DOHH2 (cell line): Measurements from ENCODE around the gene CARMIL1.

ENCODE experiments used
- H3F3A ChIP-seq: fragments of 200-600 bp; sonication (generic), shearing (Covaris generic); 2 replicates; pipeline ENCODE4 v1.6.0; 2016; ENCODE audit warnings: antibody characterized with exemption, mild to moderate bottlenecking; ENCODE audit not compliant: control insufficient read depth, insufficient read depth
- H3K27ac ChIP-seq: fragments of 200-600 bp; sonication (generic); 2 replicates; pipeline ENCODE4 v1.5.1; 2014; ENCODE audit warnings: low read depth, mild to moderate bottlenecking, low read length, moderate library complexity
- H3K27me3 ChIP-seq: fragments of 200-600 bp; sonication (generic); 2 replicates; pipeline ENCODE4 v1.6.1; 2014; ENCODE audit warnings: mild to moderate bottlenecking, low read length, mixed read lengths; ENCODE audit not compliant: control insufficient read depth
- H3K36me3 ChIP-seq: fragments of 200-600 bp; sonication (generic); 2 replicates; pipeline ENCODE4 v1.6.1; 2014; ENCODE audit warnings: mild to moderate bottlenecking, low read length, moderate library complexity, mixed read lengths; ENCODE audit not compliant: control insufficient read depth
- H3K4me1 ChIP-seq: fragments of 200-600 bp; sonication (generic); 2 replicates; pipeline ENCODE4 v1.6.1; 2014; ENCODE audit warnings: mild to moderate bottlenecking, low read length, mixed read lengths; ENCODE audit not compliant: control insufficient read depth
- H3K4me2 ChIP-seq: fragments of 200-600 bp; sonication (generic); 2 replicates; pipeline ENCODE4 v1.6.0; 2014; ENCODE audit warnings: mild to moderate bottlenecking, low read length, moderate library complexity
- H3K4me3 ChIP-seq: fragments of 200-600 bp; sonication (generic); 2 replicates; pipeline ENCODE4 v1.5.1; 2014; ENCODE audit warnings: mild to moderate bottlenecking, low read length, mixed read lengths
- H3K79me2 ChIP-seq: fragments of 200-600 bp; sonication (generic); 2 replicates; pipeline ENCODE4 v1.6.1; 2014; ENCODE audit warnings: mild to moderate bottlenecking, low read length, mixed read lengths; ENCODE audit not compliant: control insufficient read depth
- H3K9me2 ChIP-seq: fragments of 200-600 bp; sonication (generic); replicated peaks from 2 replicates; pipeline ENCODE4 v1.6.1; 2014; ENCODE audit warnings: mild to moderate bottlenecking, low read length, mixed read lengths; ENCODE audit not compliant: control insufficient read depth
- H3K9me3 ChIP-seq: fragments of 200-600 bp; sonication (generic); 2 replicates; pipeline ENCODE4 v1.6.1; 2014; ENCODE audit warnings: antibody characterized with exemption, low read length, mixed read lengths; ENCODE audit not compliant: control insufficient read depth, insufficient read depth
- H4K20me1 ChIP-seq: fragments of 200-600 bp; sonication (generic); 2 replicates; pipeline ENCODE4 v1.6.0; 2014; ENCODE audit warnings: low read depth, mild to moderate bottlenecking, antibody characterized with exemption, low read length, moderate library complexity; ENCODE audit not compliant: control insufficient read depth, insufficient read depth
- CTCF ChIP-seq: fragments of 200-600 bp; sonication (generic); IDR thresholded peaks from one replicate; pipeline ENCODE4 v1.5.1; 2014; ENCODE audit warnings: antibody characterized with exemption, mild to moderate bottlenecking, low read depth, low read length; ENCODE audit not compliant: poor library complexity, severe bottlenecking
- EZH2phosphoT487 ChIP-seq: fragments of 200-600 bp; sonication (generic); IDR thresholded peaks from 2 replicates; pipeline ENCODE4 v1.6.1; 2017; ENCODE audit warnings: borderline replicate concordance, mild to moderate bottlenecking, antibody characterized with exemption, low read length, moderate library complexity, mixed read lengths

The CARMIL1 gene

GRCh38 chr6:25397406-25397805 is 118.2 kb downstream of the CARMIL1 start:
- no peak overlapping the region for H3K4me3 ChIP-seq
- H3K27ac ChIP-seq = no peak overlapping the region

GRCh38 chr6:25399885-25400284 is 120.7 kb downstream of the CARMIL1 start:
- Histone ChIP-seq H3K27ac (no peak overlapping the region), H3K4me1 (peaks cover 45% of the 10 kb centered on the region), H3K4me2 (no peak overlapping the region), H3K4me3 (no peak overlapping the region), H3F3A (peaks cover under 1% of the 10 kb centered on the region), H3K27me3 (no peaks in the 10 kb centered on the region), H3K36me3 (no peaks in the 10 kb centered on the region), H3K9me2 (no peaks in the 10 kb centered on the region), H3K9me3 (no peaks in the 10 kb centered on the region), H3K79me2 (peaks cover 21% of the 10 kb centered on the region), H4K20me1 (no peaks in the 10 kb centered on the region)
- TF ChIP-seq CTCF = no peak
- no peak for TF ChIP-seq EZH2phosphoT487

More at GRCh38 chr6:25397406-25397805, 118.2 kb downstream of the CARMIL1 start:
- TF ChIP-seq EZH2phosphoT487 (no peak), CTCF (no peak)
- Histone ChIP-seq H3K4me1 (peaks cover 36% of the 10 kb centered on the region), H3K79me2 (peaks cover 17% of the 10 kb centered on the region), H4K20me1 (no peaks in the 10 kb centered on the region), H3K27me3 (no peaks in the 10 kb centered on the region), H3K4me2 (no peak overlapping the region), H3K9me3 (no peaks in the 10 kb centered on the region), H3K36me3 (no peaks in the 10 kb centered on the region), H3K9me2 (no peaks in the 10 kb centered on the region), H3F3A (no peaks in the 10 kb centered on the region; the same call in 1 of the 2 replicates)

GRCh38 chr6:25401711-25402110 is 122.5 kb downstream of the CARMIL1 start:
- no peak overlapping the region for H3K4me3 ChIP-seq
- no peaks in the 10 kb centered on the region for H3K9me2 ChIP-seq
- no peaks in the 10 kb centered on the region for H3K27me3 ChIP-seq
- H4K20me1 ChIP-seq = no peaks in the 10 kb centered on the region
- no peaks in the 10 kb centered on the region for H3K9me3 ChIP-seq
- peaks cover 54% of the 10 kb centered on the region for H3K4me1 ChIP-seq
- no peak for TF ChIP-seq EZH2phosphoT487
- no peak for TF ChIP-seq CTCF
- H3F3A ChIP-seq = peaks cover 10% of the 10 kb centered on the region
- H3K79me2 ChIP-seq = peaks cover 28% of the 10 kb centered on the region
- H3K27ac ChIP-seq = no peak overlapping the region
- H3K4me2 ChIP-seq = no peak overlapping the region
- no peaks in the 10 kb centered on the region for H3K36me3 ChIP-seq
